Measurements from ENCODE around the gene KRT6A.

The KRT6A gene

DNA sequence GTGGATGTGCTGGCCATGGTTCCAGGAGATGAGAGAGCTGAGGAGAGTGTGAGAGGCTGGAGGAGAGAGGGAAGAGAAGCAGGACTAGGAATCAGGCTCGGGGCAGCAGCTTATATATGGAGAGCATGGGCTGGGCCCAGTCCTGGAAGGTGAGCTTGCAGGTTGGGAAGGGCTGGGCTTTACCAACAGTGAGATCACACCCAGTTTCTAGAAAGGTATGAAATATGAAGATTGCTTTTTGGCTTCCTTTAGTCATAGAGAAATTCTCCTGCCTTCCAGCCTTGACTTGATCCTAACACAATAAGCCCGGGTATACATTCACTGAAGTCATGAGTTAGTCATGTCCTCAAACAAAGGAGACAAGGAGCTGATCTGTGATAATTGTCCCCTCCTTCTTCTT, at the start of gene KRT6A:
TSS of gene KRT6A (minus strand) at position 86 of the 400 bp plus-strand sequence. CDS start at position 17, 69 bp downstream.
- TF ChIP-seq, protein P1, sequence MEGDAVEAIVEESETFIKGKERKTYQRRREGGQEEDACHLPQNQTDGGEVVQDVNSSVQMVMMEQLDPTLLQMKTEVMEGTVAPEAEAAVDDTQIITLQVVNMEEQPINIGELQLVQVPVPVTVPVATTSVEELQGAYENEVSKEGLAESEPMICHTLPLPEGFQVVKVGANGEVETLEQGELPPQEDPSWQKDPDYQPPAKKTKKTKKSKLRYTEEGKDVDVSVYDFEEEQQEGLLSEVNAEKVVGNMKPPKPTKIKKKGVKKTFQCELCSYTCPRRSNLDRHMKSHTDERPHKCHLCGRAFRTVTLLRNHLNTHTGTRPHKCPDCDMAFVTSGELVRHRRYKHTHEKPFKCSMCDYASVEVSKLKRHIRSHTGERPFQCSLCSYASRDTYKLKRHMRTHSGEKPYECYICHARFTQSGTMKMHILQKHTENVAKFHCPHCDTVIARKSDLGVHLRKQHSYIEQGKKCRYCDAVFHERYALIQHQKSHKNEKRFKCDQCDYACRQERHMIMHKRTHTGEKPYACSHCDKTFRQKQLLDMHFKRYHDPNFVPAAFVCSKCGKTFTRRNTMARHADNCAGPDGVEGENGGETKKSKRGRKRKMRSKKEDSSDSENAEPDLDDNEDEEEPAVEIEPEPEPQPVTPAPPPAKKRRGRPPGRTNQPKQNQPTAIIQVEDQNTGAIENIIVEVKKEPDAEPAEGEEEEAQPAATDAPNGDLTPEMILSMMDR (IDR thresholded peaks at IDR 0.05; ENCODE audit: low read depth, low read length, missing control alignments): no peak
- no peak for DNase-seq (ENCODE audit: low read depth)

DNA sequence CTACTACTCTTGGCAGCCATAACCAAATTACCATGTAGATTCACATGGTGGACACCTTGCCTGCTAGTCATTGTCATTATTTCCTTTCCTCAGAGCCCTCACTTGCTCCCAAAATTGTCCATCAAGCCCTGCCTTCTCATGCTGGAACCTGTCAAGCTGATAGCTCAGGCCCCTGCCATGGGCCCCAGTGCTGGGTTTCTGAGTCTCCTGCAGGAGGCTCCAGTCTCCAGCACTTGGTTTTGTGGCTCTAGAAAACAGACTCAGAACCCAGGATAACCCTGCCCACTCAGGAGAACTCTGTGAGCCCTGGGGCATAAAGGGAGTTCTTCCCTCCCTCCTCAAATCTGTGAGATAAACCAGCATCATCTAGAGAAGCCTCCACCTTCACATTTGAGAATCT, 49.1 kb upstream of the KRT6A start:
- no peak for DNase-seq (ENCODE audit: low read depth)
- TF ChIP-seq, protein P1 (IDR thresholded peaks at IDR 0.05; ENCODE audit: low read depth, low read length, missing control alignments): no peak
- no peak overlapping the region for H3K4me3 ChIP-seq (ENCODE audit: low read depth, low read length)

More for the DNA sequence above, at the start of gene KRT6A:
- H3K4me3 ChIP-seq (ENCODE audit: low read depth, low read length): no peak within 1 kb of the TSS

DNA sequence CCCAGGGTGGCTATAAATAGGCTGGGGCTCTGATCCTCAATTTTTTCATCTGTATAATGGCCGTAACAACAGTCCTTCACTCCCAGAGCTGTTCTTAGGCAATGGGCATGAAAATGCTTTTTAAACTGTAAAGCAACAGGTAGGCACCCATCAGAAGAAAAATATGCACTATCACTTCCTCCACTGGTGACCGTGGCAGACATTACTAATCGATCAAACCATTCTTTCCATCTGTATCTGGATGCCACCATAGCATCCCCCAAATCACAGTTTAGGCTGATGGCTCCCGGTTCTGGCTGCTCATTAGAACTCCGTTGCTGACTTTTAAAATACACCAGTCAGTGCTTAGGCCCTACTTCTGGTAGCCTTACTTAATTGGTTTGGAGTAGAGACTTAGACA, 48.7 kb upstream of the KRT6A start:
- no peak overlapping the region for H3K4me3 ChIP-seq (ENCODE audit: low read depth, low read length)
- TF ChIP-seq, protein P1 (IDR thresholded peaks at IDR 0.05; ENCODE audit: low read depth, low read length, missing control alignments): no peak
- no peak for DNase-seq (ENCODE audit: low read depth)

DNA sequence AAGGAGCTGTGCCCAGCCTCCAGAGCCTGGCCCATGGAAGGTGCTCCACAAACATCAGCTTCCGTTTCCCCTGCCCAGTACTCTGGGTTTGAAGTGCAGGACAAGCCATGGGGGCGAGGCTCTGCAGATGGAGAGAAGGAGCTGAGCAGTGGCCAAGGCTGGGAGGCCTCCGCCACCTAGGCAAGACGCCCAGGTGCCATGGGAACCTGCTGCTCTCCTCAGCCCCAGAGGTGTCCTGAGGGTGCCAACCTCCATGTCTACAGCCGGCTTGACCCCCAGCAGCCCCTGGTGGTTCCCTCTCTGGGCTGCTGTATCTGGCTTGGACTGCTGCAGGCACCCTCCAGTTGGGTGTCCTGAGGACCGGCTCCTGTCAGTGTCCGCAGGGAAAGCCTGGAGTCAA, 47.5 kb upstream of the KRT6A start:
- TF ChIP-seq, protein P1 (IDR thresholded peaks at IDR 0.05; ENCODE audit: low read depth, low read length, missing control alignments): no peak
- H3K4me3 ChIP-seq (ENCODE audit: low read depth, low read length): no peak overlapping the region
- DNase-seq (ENCODE audit: low read depth): no peak

GRCh38 chr12:52539821-52540173, 46.7 kb upstream of the KRT6A start:
- TF ChIP-seq, protein P1 (IDR thresholded peaks at IDR 0.05; ENCODE audit: low read depth, low read length, missing control alignments): no peak
- no peak for DNase-seq (ENCODE audit: low read depth)
- H3K4me3 ChIP-seq (ENCODE audit: low read depth, low read length): no peak overlapping the region

- no peak overlapping the region for H3K4me3 ChIP-seq (ENCODE audit: low read depth, low read length)
- no peak for DNase-seq (ENCODE audit: low read depth)
- TF ChIP-seq, protein P1 (IDR thresholded peaks at IDR 0.05; ENCODE audit: low read depth, low read length, missing control alignments): no peak
Measured at GRCh38 chr12:52539083-52539820, 46.2 kb upstream of the KRT6A start.

GRCh38 chr12:52537101-52537500, 44.0 kb upstream of the KRT6A start:
- H3K4me3 ChIP-seq (ENCODE audit: low read depth, low read length): no peak overlapping the region
- TF ChIP-seq, protein P1 (IDR thresholded peaks at IDR 0.05; ENCODE audit: low read depth, low read length, missing control alignments): no peak
- no peak for DNase-seq (ENCODE audit: low read depth)
